RWPE1 (cell line): ENCODE results near the gene HNRNPUL1.

Experiments
- CTCF ChIA-PET: fragments of 350-600 bp; sonication (Branson Sonifier 250); formaldehyde crosslinking; extraction: SDS; loops from one replicate; lab custom pipeline; 2021; lab: Yijun Ruan, JAX
- POLR2A ChIA-PET: fragments of 400-600 bp; formaldehyde crosslinking; extraction: SDS; loops from one replicate; lab custom pipeline; 2020; ENCODE audit warnings: antibody characterized with exemption; ENCODE audit not compliant: low non-redundant PET; lab: Yijun Ruan, JAX
- DNase-seq: peaks from one replicate; pipeline ENCODE4 v3.0.0; 2012; ENCODE audit warnings: low spot score
- H3K27ac ChIP-seq: fragments of 450-650 bp; 2 replicates; pipeline ENCODE4 v1.5.1; 2017
- TF ChIP-seq, protein P1 (sequence below): fragments of 450-650 bp; conservative IDR thresholded peaks from 2 replicates; pipeline ENCODE4 v1.5.1; 2017; ENCODE audit warnings: low read depth, mild to moderate bottlenecking

HNRNPUL1 gene

DNA sequence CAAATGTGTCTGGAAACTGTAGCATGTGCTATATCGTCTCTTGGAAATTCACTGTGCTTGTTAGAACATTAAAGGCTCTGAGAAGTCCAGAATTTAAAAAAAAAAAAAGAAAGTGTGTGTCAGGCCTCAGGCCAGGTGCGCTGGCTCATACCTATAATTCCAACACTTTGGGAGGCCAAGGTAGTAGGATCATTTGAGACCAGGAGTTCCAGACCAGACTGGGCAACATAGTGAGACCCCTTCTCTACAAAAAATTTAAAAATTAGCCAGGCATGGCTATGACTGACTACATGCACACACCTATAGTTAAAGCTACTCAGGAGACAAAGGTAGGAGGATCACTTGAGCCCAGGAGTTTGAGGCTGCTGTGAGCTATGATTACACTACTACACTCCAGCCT, 4.9 kb downstream of the HNRNPUL1 start:
- no peak overlapping the region for H3K27ac ChIP-seq
- CTCF ChIA-PET, result no interaction called here
- DNase-seq, result no peak
- TF ChIP-seq, protein P1, sequence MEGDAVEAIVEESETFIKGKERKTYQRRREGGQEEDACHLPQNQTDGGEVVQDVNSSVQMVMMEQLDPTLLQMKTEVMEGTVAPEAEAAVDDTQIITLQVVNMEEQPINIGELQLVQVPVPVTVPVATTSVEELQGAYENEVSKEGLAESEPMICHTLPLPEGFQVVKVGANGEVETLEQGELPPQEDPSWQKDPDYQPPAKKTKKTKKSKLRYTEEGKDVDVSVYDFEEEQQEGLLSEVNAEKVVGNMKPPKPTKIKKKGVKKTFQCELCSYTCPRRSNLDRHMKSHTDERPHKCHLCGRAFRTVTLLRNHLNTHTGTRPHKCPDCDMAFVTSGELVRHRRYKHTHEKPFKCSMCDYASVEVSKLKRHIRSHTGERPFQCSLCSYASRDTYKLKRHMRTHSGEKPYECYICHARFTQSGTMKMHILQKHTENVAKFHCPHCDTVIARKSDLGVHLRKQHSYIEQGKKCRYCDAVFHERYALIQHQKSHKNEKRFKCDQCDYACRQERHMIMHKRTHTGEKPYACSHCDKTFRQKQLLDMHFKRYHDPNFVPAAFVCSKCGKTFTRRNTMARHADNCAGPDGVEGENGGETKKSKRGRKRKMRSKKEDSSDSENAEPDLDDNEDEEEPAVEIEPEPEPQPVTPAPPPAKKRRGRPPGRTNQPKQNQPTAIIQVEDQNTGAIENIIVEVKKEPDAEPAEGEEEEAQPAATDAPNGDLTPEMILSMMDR, result no peak
- POLR2A ChIA-PET, result no interaction called here

DNA sequence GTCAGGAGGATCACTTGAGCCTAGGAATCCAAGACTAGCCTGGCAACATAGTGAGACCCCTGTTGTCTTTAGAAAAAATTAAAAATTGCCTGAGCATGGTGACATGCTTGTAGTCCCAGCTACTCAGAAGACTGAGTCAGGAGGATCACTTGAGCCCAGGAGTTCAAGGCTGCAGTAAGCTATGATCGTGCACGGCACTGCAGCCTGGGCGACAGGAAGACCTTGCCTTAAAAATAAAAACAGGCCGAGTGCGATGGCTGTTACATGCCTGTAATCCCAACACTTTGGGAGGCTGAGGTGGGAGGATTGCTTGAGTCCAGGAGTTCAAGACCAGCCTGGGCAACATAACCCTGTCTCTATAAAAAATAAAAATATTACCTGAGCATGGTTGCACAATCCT, 5.4 kb downstream of the HNRNPUL1 start:
- DNase-seq, result no peak
- H3K27ac ChIP-seq, result no peak overlapping the region
- CTCF ChIA-PET, result no interaction called here
- TF ChIP-seq, protein P1, result no peak
- POLR2A ChIA-PET, result no interaction called here

DNA sequence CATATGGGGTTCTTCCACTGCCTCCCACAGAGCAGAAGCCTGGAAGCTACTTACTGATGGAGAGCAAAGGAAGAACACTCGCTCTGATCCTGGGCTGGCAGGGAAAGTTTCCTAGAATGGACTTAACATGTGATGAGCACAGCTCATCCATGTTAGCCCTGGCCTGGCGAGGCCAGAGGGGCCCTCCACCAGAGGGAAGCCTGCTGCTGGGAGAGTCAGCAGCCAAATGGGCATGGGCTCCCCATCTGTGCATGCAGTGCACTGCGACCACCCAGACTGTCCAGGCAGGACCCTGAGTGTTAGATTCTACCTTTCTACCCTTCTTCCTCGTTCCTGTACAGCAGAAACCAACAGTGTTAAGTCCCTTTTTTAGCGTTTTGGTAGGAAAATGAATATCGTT, 8.9 kb downstream of the HNRNPUL1 start:
- CTCF ChIA-PET, result no interaction called here
- H3K27ac ChIP-seq, result no peak overlapping the region
- DNase-seq, result no peak
- POLR2A ChIA-PET, result no interaction called here
- TF ChIP-seq, protein P1, result no peak

DNA sequence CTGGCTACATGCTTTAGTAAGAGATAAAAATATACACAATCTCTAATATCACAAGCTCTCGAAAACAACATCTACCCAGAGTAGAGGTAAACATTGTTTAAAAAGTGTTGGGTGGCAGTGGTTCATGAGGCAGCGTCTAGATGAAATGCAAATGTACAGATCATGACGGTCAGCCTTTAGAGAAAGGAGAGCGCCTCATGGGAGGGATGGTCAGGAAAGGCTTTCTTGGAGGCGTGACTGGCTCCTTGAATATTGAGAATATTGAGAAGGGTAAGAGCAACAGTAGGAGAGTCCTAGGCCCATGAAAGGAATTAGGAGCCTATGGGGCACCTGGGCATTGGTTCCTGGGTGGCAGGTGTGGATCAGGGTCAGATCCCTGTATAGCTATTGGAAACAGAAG, 10.6 kb downstream of the HNRNPUL1 start:
- H3K27ac ChIP-seq, result no peak overlapping the region
- ChIA-PET POLR2A (no interaction called here), CTCF (no interaction called here)
- DNase-seq, result no peak
- TF ChIP-seq, protein P1, result no peak

DNA sequence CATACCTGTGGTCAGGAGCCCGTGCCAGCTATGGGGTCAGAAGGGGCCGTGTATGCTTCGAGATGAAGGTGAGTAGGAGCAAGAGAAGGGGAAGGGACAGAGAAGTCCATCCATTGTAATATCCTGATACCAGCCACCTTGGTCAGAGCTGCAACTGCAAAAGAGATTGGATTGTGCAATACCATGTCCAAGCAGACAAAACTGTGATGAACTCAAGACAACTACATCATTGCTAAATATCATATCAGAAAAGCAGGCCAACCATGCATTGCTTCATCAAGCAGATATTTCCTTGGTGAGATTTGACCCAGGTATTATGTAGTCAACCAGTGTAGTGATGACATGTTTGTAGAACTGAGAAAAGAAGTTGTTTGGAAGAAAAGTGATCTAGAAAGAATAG, 12.1 kb downstream of the HNRNPUL1 start:
- TF ChIP-seq, protein P1, result no peak
- no peak for DNase-seq
- H3K27ac ChIP-seq, result no peak overlapping the region
- POLR2A ChIA-PET, result no interaction called here
- CTCF ChIA-PET, result no interaction called here

DNA sequence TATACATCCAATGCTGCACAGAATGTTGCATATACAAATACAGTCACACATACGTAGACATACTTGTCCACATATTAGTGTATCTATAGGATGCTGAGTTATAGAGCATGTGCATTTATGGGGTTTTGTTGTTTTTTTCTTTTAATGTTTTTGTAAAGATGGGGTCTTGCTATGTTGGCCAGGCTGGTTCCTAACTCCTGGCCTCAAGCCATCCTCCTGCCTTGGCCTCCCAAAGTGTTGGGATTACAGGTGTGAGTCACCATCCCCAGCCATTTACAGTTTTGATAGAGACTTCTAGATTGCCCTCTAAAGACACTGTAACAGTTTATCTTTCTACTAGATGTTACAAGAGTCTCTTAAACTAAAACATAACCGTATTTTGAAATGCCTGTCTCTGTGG, 14.3 kb downstream of the HNRNPUL1 start:
- no peak for DNase-seq
- ChIA-PET POLR2A (no interaction called here), CTCF (no interaction called here)
- H3K27ac ChIP-seq, result no peak overlapping the region
- TF ChIP-seq, protein P1, result no peak
